NT2/D1 (cell line): ENCODE measurements around the gene CPLX1.

Experiments used
- SUZ12 ChIP-seq: IDR thresholded peaks from 2 replicates; pipeline ENCODE4 v1.6.1; 2011; ENCODE audit not compliant: insufficient read length, insufficient read depth; ENCODE audit errors: extremely low read depth
- YY1 ChIP-seq: IDR thresholded peaks from 2 replicates; pipeline ENCODE4 v1.6.1; 2011; ENCODE audit not compliant: insufficient read length, insufficient read depth
- ZNF274 ChIP-seq: IDR thresholded peaks from 2 replicates; pipeline ENCODE4 v1.6.1; 2011; ENCODE audit warnings: mild to moderate bottlenecking, low read depth, low read length

GRCh38 chr4:807792-808191 lies 18.1 kb downstream of the CPLX1 start:
- TF ChIP-seq SUZ12, result no peak
- no peak for TF ChIP-seq YY1
- TF ChIP-seq ZNF274, result no peak
